PC-9 (cell line): Measurements from ENCODE around the gene STK39.

ENCODE experiments used
- EZH2 ChIP-seq: fragments of 200-600 bp; sonication (generic); IDR thresholded peaks from 2 replicates; pipeline ENCODE4 v1.8.0; 2017; ENCODE audit warnings: antibody characterized with exemption, low read depth
- TF ChIP-seq, protein P1 (sequence below): fragments of 200-600 bp; sonication (generic); conservative IDR thresholded peaks from 2 replicates; pipeline ENCODE4 v1.6.1; 2017; ENCODE audit warnings: mixed run types, antibody characterized with exemption, mild to moderate bottlenecking, moderate library complexity

GRCh38 chr2:168245074-168245825, 2.1 kb downstream of the STK39 start:
- TF ChIP-seq, protein P1, sequence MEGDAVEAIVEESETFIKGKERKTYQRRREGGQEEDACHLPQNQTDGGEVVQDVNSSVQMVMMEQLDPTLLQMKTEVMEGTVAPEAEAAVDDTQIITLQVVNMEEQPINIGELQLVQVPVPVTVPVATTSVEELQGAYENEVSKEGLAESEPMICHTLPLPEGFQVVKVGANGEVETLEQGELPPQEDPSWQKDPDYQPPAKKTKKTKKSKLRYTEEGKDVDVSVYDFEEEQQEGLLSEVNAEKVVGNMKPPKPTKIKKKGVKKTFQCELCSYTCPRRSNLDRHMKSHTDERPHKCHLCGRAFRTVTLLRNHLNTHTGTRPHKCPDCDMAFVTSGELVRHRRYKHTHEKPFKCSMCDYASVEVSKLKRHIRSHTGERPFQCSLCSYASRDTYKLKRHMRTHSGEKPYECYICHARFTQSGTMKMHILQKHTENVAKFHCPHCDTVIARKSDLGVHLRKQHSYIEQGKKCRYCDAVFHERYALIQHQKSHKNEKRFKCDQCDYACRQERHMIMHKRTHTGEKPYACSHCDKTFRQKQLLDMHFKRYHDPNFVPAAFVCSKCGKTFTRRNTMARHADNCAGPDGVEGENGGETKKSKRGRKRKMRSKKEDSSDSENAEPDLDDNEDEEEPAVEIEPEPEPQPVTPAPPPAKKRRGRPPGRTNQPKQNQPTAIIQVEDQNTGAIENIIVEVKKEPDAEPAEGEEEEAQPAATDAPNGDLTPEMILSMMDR, result no peak
- TF ChIP-seq EZH2, result no peak
